ENCODE data around the gene PRKN. TPM values are rescaled to one million over a fixed set of nuclear protein-coding genes. Genes with fewer than 3 reads are reported as not detected.

The PRKN gene
- total and polyA plus RNA-seq, 9 of the 15 experiments (the other 6 are each of a cell fraction or from before 2014, with no cell fraction given): 0.03 to 0.96 (median 0.15) TPM; not detected in 2

GRCh38 chr6:162481938-162482337 lies 245.6 kb downstream of the PRKN start:
- no peak overlapping the region for H3K9ac ChIP-seq (ENCODE audit: insufficient read depth in 1 of 2, low read depth in 2 of 2, low read length in 2 of 2)
- no peaks in the 10 kb centered on the region for H3K4me1 ChIP-seq (replicated peaks in 1 of 2; ENCODE audit: control insufficient read depth in 2 of 2, insufficient read depth in 2 of 2, low read length in 2 of 2)
- no peaks in the 10 kb centered on the region for H3K9me1 ChIP-seq (ENCODE audit: control insufficient read depth, insufficient read depth, low read length)
- POLR2A ChIA-PET: no interaction called here
- no TSS peak for BruUV-seq (replicated peaks)
- no peaks in the 10 kb centered on the region for H3K27me3 ChIP-seq (ENCODE audit: control insufficient read depth in 2 of 2, insufficient read depth in 2 of 2, low read length in 2 of 2)
- no peak overlapping the region for H2AFZ ChIP-seq (ENCODE audit: low read depth, low read length)
- H3K9me3 ChIP-seq (replicated peaks; ENCODE audit: control insufficient read depth, insufficient read depth, low read depth, low read length): no peaks in the 10 kb centered on the region
- DNase-seq (ENCODE audit: extremely low read depth in 1 of 4, low spot score in 3 of 4): no peak
- no peak for ATAC-seq
- no peaks in the 10 kb centered on the region for H4K20me1 ChIP-seq (replicated peaks; ENCODE audit: control insufficient read depth, insufficient read depth, low read length)
- no peak overlapping the region for H3K4me2 ChIP-seq (ENCODE audit: insufficient read depth, low read length)
- in situ Hi-C loops (cut with MboI) (no loop called here), intact Hi-C loops (cut with micrococcal nuclease) (no loop called here)
- CTCF ChIA-PET (ENCODE audit: low intra/inter-chr PET ratio): no interaction called here
- no peak for FAIRE-seq
- no peaks in the 10 kb centered on the region for H3K79me2 ChIP-seq (ENCODE audit: control insufficient read depth, insufficient read depth, low read length)
- no peaks in the 10 kb centered on the region for H3K36me3 ChIP-seq (ENCODE audit: control insufficient read depth, insufficient read depth, low read length)
- H3K27ac ChIP-seq (ENCODE audit: extremely low read depth, low read depth, low read length): no peak overlapping the region
- no peak overlapping the region for H3K4me3 ChIP-seq
- TF ChIP-seq U2AF2 (optimal IDR thresholded peaks at IDR 0.05; ENCODE audit: low read depth, low read length): no peak
- TF ChIP-seq ZFP1 (CRISPR knock-in tag; IDR thresholded peaks at IDR 0.05): no peak
- no peak for TF ChIP-seq ZMIZ1 (IDR thresholded peaks at IDR 0.05; ENCODE audit: low read depth in 2 of 2, low read length in 2 of 2)
- no peak for TF ChIP-seq ZBTB43 (CRISPR knock-in tag; IDR thresholded peaks at IDR 0.05)
- TF ChIP-seq SFPQ (IDR thresholded peaks at IDR 0.05; ENCODE audit: low read depth, low read length): no peak
- no peak for TF ChIP-seq TRIM24 (IDR thresholded peaks at IDR 0.05)
- TF ChIP-seq TFAP4 (CRISPR knock-in tag; IDR thresholded peaks at IDR 0.05; ENCODE audit: borderline replicate concordance): no peak
- TF ChIP-seq BACH1 (tag; IDR thresholded peaks at IDR 0.05): no peak
- TF ChIP-seq KDM4B (IDR thresholded peaks at IDR 0.05; ENCODE audit: borderline replicate concordance in 2 of 2, low read depth in 1 of 2): no peak
- TF ChIP-seq HDAC3 (IDR thresholded peaks at IDR 0.05; ENCODE audit: borderline replicate concordance, partially characterized antibody): no peak
- TF ChIP-seq ZNF766 (CRISPR knock-in tag; conservative IDR thresholded peaks at IDR 0.05): no peak
- TF ChIP-seq ZNF347 (CRISPR knock-in tag; IDR thresholded peaks at IDR 0.05; ENCODE audit: low read depth): no peak
- TF ChIP-seq NCOR1 (IDR thresholded peaks at IDR 0.05): no peak
- TF ChIP-seq NBN (IDR thresholded peaks at IDR 0.05; ENCODE audit: low read depth): no peak
- TF ChIP-seq FOXJ2 (tag; IDR thresholded peaks at IDR 0.05): no peak
- no peak for TF ChIP-seq KAT2B (IDR thresholded peaks at IDR 0.05; ENCODE audit: low read depth, low read length)
